ENCODE measurements around the gene EP400.
"Not testable (repeated sequence)": the region's sequence is repeated elsewhere in the genome, so short reads cannot be mapped to it uniquely, and the experiment has no call there.

The EP400 gene

DNA sequence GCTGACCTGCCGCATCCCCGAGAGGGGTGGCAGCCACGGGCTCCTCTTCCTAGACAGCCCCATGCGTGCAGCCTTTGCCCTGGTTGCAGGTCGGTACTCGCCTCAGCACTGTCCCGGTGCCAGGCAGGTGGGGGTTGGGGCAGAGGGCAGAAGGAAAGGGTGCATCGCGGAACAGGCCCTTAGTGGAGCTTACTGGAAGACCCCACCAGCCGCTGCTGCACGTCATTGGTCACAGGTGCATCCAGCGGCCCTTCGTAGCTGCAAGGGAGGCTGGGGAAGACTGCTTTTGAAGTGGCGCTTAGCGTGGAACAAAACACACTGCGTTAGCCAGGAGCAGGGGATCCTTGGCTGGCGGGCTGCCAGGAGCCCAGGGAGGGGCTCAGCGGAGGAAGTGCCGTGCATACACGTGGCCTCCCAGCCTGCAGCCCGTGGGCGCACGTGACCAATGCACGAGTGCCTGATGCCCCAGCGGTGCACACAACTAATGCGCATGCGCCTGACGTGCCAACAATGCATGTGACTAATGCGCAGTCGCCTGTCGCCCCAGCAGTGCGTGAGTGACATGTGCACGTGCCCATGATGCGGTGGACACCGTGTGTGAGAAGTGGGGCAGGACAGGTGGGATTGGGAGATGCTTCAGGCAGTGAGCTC is 5.0 kb upstream of the EP400 start:
- TF ChIP-seq ARNT (IDR thresholded peaks at IDR 0.05) (no peak), CTBP1 (IDR thresholded peaks at IDR 0.05; ENCODE audit: borderline replicate concordance) (no peak), ELF4 (IDR thresholded peaks at IDR 0.05) (no peak), BHLHE40 (IDR thresholded peaks at IDR 0.05; ENCODE audit: borderline replicate concordance) (no peak), LEF1 (IDR thresholded peaks at IDR 0.05; ENCODE audit: borderline replicate concordance) (no peak), TARDBP (IDR thresholded peaks at IDR 0.05) (no peak), FOXM1 (IDR thresholded peaks at IDR 0.05; ENCODE audit: borderline replicate concordance) (no peak), ZNF384 (IDR thresholded peaks at IDR 0.05) (no peak), FOXA1 (IDR thresholded peaks at IDR 0.05) (no peak), SUZ12 (IDR thresholded peaks at IDR 0.05) (no peak), L3MBTL2 (conservative IDR thresholded peaks at IDR 0.05) (no peak), PKNOX1 (IDR thresholded peaks at IDR 0.05) (no peak)
- DNase-seq (ENCODE audit: extremely low spot score) = no peak
- POLR2A ChIA-PET = interaction anchor here (0.6 kb wide), 1 partner anchor 15 kb away, joined by 3 read pairs; no protein-coding TSS in a partner anchor
- CTCF ChIA-PET = no interaction called here

DNA sequence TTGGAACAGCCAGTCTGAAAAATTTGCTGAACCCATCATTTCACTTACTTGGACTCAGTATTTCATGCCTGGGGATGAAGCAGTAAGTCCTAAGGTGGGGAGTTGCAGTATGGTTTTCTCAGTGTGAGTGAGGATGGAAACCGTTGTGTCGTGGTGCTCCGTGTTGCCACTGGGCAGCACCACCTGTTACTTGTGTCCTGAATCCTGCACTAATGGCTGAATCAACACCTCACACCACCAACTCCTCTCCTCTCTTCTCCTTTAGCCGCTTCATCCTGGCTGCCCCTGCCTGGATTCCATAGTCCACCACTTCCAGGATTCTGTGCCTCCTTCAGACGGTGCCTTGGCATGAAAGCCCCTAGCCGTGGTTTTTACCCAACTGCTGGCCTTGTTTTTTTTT is 3.0 kb upstream of the EP400 start:
- ChIA-PET POLR2A (no interaction called here), CTCF (no interaction called here)
- no peak for TF ChIP-seq CTBP1 (IDR thresholded peaks at IDR 0.05; ENCODE audit: borderline replicate concordance)
- TF ChIP-seq ARNT (IDR thresholded peaks at IDR 0.05) = no peak
- no peak for TF ChIP-seq PKNOX1 (IDR thresholded peaks at IDR 0.05)
- TF ChIP-seq FOXK2 (IDR thresholded peaks at IDR 0.05) = no peak
- no peak for TF ChIP-seq NFRKB (IDR thresholded peaks at IDR 0.05)
- TF ChIP-seq L3MBTL2 (conservative IDR thresholded peaks at IDR 0.05) = no peak
- no peak for TF ChIP-seq FOXM1 (IDR thresholded peaks at IDR 0.05; ENCODE audit: borderline replicate concordance)
- no peak for TF ChIP-seq LEF1 (IDR thresholded peaks at IDR 0.05; ENCODE audit: borderline replicate concordance)
- no peak for TF ChIP-seq FOXA1 (IDR thresholded peaks at IDR 0.05)
- DNase-seq (ENCODE audit: extremely low spot score) = no peak

DNA sequence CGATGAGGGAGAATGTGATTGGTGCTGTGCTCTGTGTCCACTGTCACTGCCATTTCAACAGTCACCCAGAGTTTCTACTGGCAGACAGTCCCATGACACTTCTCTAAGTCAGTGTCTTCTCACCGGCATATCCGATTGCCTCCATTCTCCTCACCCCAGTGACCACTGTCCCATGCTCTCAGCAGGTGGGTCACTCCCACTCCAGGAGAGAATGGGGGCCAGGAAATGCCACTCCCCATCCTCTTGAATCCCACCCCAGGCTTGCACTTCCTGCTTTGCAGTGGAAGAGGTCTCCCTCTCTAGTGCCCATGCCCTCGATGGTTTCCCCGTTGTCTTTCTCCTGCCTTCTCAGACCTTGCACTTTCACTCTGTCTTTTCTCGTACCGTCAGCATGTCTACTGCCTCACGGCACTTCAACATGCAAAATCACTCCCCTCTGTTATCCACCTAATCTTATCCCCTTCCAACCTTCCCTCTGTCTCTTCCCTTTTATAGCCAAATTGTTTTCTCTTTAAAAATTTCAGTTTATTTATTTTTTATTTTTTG is 2.2 kb upstream of the EP400 start:
- TF ChIP-seq FOXK2 (IDR thresholded peaks at IDR 0.05) = no peak
- no peak for TF ChIP-seq TARDBP (IDR thresholded peaks at IDR 0.05)
- TF ChIP-seq FOXM1 (IDR thresholded peaks at IDR 0.05; ENCODE audit: borderline replicate concordance) = no peak
- no peak for TF ChIP-seq NFRKB (IDR thresholded peaks at IDR 0.05)
- TF ChIP-seq BHLHE40 (IDR thresholded peaks at IDR 0.05; ENCODE audit: borderline replicate concordance) = no peak
- TF ChIP-seq ELF4 (IDR thresholded peaks at IDR 0.05) = no peak
- POLR2A ChIA-PET = no interaction called here
- CTCF ChIA-PET = no interaction called here
- DNase-seq (ENCODE audit: extremely low spot score) = no peak

DNA sequence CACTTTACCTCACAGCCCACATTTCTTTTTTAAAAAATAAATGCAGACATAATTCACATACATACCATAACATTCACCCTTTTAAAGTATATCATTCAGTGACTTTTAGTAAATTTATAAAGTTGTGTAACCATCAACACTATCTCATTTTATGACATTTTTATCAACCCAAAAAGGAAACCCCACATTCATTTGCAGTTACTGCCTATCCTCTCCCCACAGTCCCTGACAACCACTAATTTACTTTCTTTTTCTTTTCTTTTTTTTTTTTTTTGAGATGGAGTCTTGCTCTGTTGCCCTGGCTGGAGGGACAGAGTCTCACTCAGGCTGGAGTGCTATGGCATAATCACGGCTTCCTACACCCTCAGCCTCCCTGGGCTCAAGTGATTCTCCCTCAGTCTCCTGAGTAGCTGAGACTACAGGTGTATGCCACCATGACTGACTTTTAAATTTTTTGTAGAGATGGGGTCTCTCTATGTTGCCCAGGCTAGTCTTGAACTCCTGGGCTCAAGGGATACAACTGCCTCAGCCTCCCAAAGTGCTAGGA is 1.5 kb upstream of the EP400 start:
- POLR2A ChIA-PET = no interaction called here
- CTCF ChIA-PET = no interaction called here
- DNase-seq (ENCODE audit: extremely low spot score) = no peak
- TF ChIP-seq FOXK2 (IDR thresholded peaks at IDR 0.05) (no peak), SP1 (IDR thresholded peaks at IDR 0.05) (no peak), HDGF (IDR thresholded peaks at IDR 0.05; ENCODE audit: borderline replicate concordance) (no peak), FOXA1 (IDR thresholded peaks at IDR 0.05) (no peak), CTBP1 (IDR thresholded peaks at IDR 0.05; ENCODE audit: borderline replicate concordance) (no peak), PKNOX1 (IDR thresholded peaks at IDR 0.05) (no peak), ZNF384 (IDR thresholded peaks at IDR 0.05) (no peak; the same call in 1 of the 2 replicates), NFRKB (IDR thresholded peaks at IDR 0.05) (no peak), L3MBTL2 (conservative IDR thresholded peaks at IDR 0.05) (no peak)

DNA sequence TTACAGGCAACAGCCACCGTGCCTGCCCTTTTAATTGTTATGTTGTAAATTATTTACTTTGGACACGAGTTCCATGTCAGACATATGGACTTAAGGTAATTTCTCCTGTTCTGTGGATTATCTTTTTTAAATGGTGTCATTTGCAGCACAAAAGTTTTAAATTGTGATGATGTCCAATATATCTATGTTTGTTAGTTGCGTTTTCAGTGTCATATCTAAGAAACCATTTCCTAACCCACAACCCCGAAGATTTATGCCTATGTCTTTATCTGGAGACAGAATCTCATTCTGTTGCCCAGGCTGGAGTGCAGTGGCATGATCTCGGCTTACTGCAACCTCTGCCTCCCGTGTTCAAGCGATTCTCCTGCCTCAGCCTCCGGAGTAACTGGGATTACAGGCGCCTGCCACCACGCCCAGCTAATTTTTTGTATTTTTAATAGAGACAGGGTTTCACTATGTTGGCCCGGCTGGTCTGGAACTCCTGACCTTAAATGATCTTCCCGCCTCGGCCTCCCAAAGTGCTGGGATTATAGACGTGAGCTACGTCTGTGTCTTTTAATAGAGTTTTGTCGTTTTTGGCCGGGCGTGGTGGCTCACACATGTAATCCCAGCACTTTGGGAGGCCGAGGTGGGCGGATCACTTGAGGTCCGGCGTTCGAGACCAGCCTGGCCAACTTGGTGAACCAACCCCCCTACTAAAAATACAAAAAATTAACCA is 870 bp upstream of the EP400 start:
- DNase-seq (ENCODE audit: extremely low spot score); CTCF ChIA-PET: not testable (repeated sequence)
- peak; percentile 65 for TF ChIP-seq PKNOX1 (IDR thresholded peaks at IDR 0.05)
- POLR2A ChIA-PET = interaction anchor here (0.6 to 1.0 kb wide), 4 partner anchors 9 to 21 kb away, joined by 3 to 9 read pairs (median 3); no protein-coding TSS in a partner anchor
